ENCODE results near the gene KRT83.
"Not testable (repeated sequence)": the region's sequence is repeated elsewhere in the genome, so short reads cannot be mapped to it uniquely, and the experiment has no call there.

KRT83 gene

GRCh38 chr12:52352951-52353350, 31.8 kb upstream of the KRT83 start:
- DNase-seq, result no peak

GRCh38 chr12:52351196-52352059, 30.2 kb upstream of the KRT83 start:
- no peak for DNase-seq

- DNase-seq, result no peak
Measured at GRCh38 chr12:52350786-52351185, 29.6 kb upstream of the KRT83 start.

GRCh38 chr12:52350021-52350620, 28.9 kb upstream of the KRT83 start:
- no peak for DNase-seq

GRCh38 chr12:52349196-52349595, 28.0 kb upstream of the KRT83 start:
- no peak for DNase-seq

GRCh38 chr12:52347551-52348510, 26.6 kb upstream of the KRT83 start:
- DNase-seq, result no peak

GRCh38 chr12:52347016-52347415, 25.8 kb upstream of the KRT83 start:
- DNase-seq, result no peak

GRCh38 chr12:52346593-52346992, 25.4 kb upstream of the KRT83 start:
- DNase-seq, result no peak

- DNase-seq, result not testable (repeated sequence)
Measured at GRCh38 chr12:52345041-52345440, 23.8 kb upstream of the KRT83 start.

GRCh38 chr12:52344111-52344510, 22.9 kb upstream of the KRT83 start:
- DNase-seq, result no peak

- no peak for DNase-seq
Measured at GRCh38 chr12:52343550-52343949, 22.4 kb upstream of the KRT83 start.

GRCh38 chr12:52342781-52343490, 21.7 kb upstream of the KRT83 start:
- DNase-seq, result no peak

GRCh38 chr12:52341066-52341580, 19.9 kb upstream of the KRT83 start:
- no peak for DNase-seq

- DNase-seq, result no peak
Measured at GRCh38 chr12:52338241-52338960, 17.2 kb upstream of the KRT83 start.

- DNase-seq, result no peak
Measured at GRCh38 chr12:52337054-52337453, 15.9 kb upstream of the KRT83 start.

GRCh38 chr12:52336641-52337040, 15.4 kb upstream of the KRT83 start:
- no peak for DNase-seq

- DNase-seq, result no peak
Measured at GRCh38 chr12:52335598-52336262, 14.5 kb upstream of the KRT83 start.

- DNase-seq, result no peak
Measured at GRCh38 chr12:52334185-52334584, 13.0 kb upstream of the KRT83 start.

GRCh38 chr12:52333321-52333720, 12.1 kb upstream of the KRT83 start:
- DNase-seq, result no peak

- no peak for DNase-seq
Measured at GRCh38 chr12:52332381-52332780, 11.2 kb upstream of the KRT83 start.

- no peak for DNase-seq
Measured at GRCh38 chr12:52331833-52332232, 10.6 kb upstream of the KRT83 start.

All from AML-193 (cell line).